GM18858 (cell line): ENCODE data around the gene RAB9A.

Experiments used
- ATAC-seq: cut with Tn5 transposase; IDR thresholded peaks from one replicate; pipeline ENCODE4 v1.9.1; 2021; ENCODE audit not compliant: unreplicated experiment

Gene RAB9A

GRCh38 chrX:13742397-13743176 is 53.7 kb downstream of the RAB9A start:
- ATAC-seq, result peak; percentile 81

GRCh38 chrX:13747836-13748235 is 58.9 kb downstream of the RAB9A start:
- ATAC-seq, result no peak

GRCh38 chrX:13748486-13748885 is 59.6 kb downstream of the RAB9A start:
- no peak for ATAC-seq

GRCh38 chrX:13750204-13750603 is 61.3 kb downstream of the RAB9A start:
- no peak for ATAC-seq

GRCh38 chrX:13750812-13751211 is 61.9 kb downstream of the RAB9A start:
- ATAC-seq, result no peak

- no peak for ATAC-seq
These were observed 63.2 kb downstream of the RAB9A start for GRCh38 chrX:13752141-13752540.

- ATAC-seq, result peak; percentile 51
These were observed 63.7 kb downstream of the RAB9A start for GRCh38 chrX:13752646-13753045.

GRCh38 chrX:13754765-13755164 is 65.8 kb downstream of the RAB9A start:
- no peak for ATAC-seq

GRCh38 chrX:13755254-13755653 is 66.3 kb downstream of the RAB9A start:
- no peak for ATAC-seq

- no peak for ATAC-seq
These were observed 67.5 kb downstream of the RAB9A start for GRCh38 chrX:13756381-13756780.

GRCh38 chrX:13759152-13759718 is 70.3 kb downstream of the RAB9A start:
- ATAC-seq, result peak; percentile 68
